GM18861 (cell line): ENCODE results near the gene DCC.

ENCODE experiments used
- ATAC-seq: cut with Tn5 transposase; IDR thresholded peaks from one replicate; pipeline ENCODE4 v1.9.1; 2021; ENCODE audit not compliant: unreplicated experiment

Gene DCC

DNA sequence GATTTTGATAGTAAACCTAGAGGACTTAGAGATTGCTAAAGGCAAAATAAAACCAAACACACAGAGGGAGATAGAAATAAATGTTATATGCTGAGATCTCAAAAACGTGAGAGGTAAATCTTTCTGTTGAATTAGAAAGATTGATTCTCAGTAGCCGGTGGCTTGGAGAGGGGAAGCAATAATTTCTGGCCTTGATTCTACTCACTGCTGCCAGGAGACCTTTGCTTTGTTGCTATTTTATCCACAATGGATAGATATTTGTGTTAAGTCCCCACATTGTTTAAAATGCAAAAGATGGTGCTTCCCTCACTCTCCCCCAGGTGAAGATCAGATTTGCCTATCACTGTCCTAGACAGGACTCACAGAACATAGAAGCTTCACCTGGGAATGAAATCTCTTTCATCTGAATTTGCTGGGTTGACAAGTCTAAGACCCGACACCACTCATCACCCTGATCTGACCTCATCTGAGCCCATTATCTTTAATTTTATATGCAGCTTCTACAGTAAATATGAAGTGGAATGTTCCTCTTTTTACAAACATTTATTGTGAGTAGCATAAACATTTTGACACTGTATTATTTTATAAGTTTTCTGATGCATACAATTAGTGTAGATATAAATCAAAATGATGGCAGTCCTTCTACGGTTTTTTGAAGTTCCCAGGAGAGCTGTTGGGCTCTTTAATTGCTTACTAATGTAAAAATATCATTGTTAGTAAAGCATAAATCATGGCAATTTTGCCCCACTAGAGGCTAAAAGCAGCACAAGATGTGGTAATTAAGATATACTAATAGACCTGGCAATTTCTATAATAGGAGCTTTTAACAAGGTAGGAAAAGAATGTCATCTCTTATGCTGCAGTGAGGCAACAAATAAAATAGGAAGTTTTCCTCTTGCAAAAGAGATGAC is 149.7 kb downstream of the DCC start:
- no peak for ATAC-seq

DNA sequence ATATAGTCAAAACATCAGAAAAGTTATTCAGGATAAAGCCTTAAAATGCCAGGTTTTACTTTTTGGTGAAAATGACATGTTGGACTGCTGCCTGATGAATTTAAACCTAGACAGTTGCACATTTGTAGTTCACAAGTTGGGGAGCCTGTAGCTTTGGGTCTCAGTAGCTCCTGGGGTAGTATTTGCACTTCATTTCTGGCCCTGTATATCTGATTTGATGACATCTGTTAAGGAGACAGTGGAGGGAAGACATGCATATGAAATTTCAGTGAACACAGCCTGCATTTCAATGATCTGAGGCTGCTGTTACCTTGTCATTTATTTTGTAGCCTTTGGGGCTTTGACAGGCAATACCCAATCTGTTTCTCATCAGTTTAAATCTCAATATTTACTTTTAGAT is 156.4 kb downstream of the DCC start:
- no peak for ATAC-seq

DNA sequence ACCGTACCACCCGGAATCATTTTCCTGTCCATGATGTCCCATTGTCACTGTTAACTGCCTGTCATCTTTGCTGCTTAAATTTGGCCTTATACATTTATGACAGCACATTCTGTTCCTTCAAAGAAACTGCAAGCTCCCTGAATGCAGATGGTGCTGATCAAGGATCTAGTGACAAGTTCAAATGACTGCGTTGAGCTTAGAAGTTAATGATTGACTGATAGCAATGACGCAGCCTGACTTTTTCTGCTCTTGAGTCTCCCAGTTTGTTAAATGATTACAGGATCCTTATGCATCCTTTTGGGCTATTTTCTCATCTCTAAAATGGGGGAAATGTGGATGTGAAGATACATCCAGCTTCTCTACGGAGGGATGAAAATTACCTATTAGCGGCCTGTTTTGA is 159.0 kb downstream of the DCC start:
- ATAC-seq, result no peak

DNA sequence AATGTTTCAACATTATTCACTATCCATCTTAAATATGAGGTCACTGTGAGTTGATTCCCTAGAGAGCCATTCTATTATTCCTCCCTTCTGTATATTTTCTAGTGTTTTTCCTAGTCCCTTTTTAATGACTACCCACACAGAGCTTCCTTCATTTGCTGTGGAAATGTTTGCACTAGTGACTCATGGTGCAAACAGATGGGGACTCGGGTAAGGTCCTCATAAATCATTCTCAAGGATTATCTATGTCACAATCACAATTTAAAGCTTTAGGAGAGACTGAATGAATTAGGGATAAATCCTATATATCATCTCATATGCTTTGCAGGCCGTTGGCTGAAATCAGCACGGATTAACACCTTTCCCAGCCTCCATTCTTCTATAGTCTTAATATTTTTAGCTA is 159.6 kb downstream of the DCC start:
- ATAC-seq, result no peak

DNA sequence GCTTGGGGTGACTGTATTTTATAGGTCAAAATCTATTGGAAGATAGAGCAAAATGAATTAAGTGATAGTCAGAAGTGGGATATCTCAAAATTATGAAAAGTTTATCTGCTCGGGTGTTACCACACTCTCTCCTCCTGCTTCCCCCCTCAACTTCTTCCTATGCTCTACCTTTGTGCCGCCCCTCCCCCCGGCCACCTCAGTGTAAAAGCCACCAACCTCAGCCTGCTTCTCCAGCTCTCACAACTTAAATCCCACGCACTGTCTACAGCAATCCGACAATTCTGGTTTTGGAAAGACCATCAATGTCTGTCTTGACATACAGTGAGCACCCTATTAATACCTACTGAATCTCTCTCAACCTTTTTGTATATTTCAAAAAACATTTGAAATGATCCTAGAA is 164.6 kb downstream of the DCC start:
- no peak for ATAC-seq

DNA sequence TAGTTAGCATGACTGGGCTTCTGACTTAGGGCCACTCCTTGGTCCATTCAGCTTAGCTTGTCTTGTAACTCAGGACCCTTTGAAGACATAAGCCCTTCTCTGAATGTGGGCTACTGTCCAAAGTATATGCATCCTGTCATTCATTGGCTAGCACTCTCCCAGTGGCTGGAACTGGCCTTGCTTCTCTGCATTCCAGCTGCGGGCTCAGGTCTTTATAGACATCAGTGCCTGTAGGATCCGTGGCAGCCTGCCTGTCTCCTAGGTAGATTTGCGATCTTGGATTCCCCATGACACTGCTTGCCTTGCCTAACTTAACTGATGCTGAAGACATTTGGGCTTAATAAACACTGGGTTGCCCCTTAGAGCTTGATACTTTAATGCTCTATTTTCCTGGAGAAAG is 170.1 kb downstream of the DCC start:
- no peak for ATAC-seq

DNA sequence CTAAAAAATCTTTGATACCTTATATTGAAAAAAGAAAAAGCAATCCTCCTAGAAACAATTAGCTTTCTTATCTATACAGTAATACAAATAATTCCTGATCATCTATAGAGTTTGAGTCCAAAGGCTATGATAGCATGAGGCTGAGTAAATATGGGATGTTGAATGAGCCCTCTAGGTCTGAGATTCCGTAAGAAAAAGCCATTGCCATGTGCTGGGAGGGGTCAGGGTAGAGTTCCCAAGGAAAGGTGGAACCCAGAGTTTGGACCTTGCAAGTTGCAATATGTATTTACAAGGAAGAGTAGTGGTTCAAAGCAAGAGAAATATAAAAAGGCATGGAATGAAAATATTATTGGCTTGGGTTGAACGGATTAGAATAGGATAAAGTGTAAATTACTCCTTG is 178.1 kb downstream of the DCC start:
- no peak for ATAC-seq

DNA sequence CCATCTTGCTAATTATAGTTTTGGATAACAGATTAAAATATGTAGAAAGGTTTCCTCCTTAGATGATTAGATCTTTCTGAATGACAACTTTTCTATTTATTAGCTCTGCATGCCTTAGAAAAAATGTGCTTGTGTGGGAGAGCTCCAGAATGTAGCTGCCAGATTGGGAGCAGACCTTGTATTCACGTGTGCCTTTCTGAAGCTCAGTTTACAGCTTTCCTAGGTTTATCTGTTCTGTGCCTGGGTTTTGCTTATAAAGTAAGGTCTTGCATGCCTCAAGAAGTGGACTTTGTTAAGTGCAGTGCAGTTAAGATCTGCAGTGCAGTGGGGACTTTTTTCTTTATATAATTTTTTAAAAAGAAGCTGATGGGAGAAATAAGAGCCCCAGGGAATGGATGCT is 179.0 kb downstream of the DCC start:
- no peak for ATAC-seq

DNA sequence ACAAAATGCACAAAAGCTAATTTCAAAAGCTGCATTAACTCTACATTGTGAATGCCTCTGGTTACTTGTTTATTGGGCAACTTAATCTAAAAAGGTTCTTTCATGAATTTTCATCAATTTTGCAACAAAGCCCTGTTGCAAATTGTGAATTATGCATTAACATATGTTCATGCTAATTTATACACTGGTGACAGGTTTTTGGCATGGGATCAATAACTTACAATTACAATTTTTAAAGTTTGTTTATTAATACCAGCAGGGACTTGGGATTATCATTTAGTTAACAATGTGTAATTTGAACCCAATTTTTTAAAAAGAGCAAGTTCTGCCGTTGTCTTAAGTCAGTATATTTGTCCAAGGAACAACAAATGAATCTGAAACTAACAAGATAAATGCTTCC is 183.6 kb downstream of the DCC start:
- ATAC-seq, result no peak

DNA sequence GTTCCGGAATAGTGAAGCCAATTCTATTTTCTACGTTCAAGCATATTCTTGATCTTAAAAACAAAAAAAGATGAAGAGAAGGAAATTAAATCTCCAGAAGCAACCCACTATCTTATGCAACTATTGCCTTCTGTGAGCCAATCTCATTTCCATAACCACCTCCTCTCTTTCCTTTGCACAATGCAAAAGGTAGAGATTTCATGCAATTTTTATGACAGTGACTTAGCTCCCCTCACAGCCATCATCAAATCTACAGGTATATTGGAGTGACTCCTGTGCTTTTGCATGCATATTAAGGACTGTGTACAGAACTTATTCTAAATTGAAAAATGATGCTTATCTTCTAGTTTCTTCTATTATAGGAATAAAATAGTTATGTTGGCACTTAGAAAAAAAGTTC is 191.8 kb downstream of the DCC start:
- ATAC-seq, result no peak

DNA sequence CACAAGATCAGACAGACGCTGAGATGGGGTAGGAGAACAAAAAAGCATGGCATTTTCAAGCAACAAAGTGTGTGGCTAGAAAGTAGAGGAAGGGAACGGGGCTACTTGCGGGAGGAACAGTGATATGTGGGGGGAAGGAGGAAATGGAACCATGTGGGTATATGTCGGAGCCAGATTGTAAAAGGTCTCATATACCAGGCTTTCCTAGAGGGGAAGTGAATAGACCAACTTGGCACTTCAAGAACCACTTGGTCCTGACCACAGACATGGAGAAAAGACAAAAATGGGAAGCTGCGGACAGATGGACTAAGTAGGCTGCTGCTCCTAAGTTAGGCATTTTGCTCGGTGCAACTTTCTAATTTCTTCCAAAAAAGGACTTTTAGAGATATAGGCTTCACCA is 196.0 kb downstream of the DCC start:
- no peak for ATAC-seq

DNA sequence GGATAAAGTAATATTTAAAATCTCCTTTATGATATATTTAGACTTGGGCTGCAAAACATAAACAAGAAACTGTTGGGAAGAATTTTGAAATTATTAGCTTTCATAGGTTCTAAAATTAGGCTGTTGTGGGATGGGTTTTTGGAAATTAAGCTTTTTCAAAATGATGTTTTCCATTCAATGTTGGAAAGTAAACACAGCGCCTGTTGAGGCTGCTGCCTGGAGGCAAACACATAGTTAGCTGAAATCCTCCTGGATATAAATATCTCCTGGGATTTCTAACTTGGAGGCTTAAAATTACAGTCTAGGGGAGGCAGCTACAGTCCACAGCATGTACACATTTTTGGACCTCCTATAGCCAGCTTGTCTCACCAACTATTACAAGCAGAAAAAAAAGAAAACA is 197.3 kb downstream of the DCC start:
- no peak for ATAC-seq

DNA sequence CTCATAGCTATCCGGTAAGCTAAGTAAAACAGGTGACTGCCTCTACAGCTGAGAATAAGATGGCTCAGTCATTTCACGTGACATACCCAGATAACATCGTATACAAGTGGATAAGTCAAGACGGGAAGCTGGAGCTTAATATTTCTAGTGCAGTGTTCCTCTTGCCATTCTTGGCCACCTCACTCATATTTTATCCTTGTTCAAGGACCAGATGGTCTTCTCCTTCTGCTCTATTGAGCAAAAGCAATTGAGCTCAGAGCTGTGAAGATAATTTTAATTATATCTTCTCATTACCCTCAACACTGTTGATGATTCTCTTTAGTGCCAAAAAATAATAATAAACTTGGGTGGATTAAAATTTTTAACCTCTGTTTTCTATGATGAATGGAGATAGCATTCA is 201.1 kb downstream of the DCC start:
- no peak for ATAC-seq

DNA sequence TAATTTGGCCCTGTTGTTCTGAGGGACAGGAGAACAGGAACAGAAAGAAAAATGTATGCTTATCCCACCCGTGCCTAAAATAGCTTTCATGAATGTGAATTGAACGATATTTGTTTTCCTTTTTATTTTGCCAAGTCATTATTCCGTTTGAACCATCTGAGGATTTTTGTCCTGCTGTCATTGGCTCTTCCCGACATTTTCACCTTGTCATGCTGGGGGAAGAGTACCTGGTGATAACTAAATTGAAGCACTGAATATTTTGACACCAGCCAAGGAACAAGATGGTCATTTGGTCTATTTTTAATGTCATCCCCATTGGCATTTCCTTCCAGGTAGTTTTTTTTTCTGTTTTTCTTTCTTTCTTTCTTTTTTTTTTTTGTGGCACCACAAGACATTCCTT is 204.1 kb downstream of the DCC start:
- ATAC-seq, result no peak

DNA sequence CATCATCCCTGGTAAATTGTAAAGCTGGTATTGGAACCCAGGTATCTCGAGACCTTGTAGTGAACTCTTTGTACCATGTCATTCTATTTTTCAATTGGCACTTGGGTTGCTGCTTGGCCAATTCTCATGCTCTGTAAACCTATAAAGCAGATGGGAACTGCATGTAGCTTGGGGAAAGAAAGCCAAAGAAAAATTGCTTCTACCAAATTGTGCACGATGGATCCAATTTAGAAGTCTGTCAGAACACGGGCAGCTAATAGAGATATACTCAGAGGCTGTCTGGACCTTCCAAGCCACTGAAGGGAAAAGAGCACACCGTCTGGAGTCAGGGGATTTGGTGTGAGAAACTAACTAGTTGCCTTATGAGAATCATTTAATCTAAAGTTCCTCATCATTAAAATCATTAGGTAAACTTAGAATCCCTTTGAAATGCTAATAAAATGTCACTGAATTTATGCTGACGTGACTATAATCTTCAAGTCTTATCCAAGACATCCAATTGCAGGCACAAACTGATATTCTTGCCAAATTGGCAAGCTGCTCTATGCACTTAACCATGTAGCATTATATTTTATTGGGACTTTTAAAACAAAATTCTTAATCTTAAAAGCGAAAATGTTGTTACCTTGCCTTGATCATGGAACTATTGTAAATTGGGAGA is 206.8 kb downstream of the DCC start:
- ATAC-seq, result no peak

DNA sequence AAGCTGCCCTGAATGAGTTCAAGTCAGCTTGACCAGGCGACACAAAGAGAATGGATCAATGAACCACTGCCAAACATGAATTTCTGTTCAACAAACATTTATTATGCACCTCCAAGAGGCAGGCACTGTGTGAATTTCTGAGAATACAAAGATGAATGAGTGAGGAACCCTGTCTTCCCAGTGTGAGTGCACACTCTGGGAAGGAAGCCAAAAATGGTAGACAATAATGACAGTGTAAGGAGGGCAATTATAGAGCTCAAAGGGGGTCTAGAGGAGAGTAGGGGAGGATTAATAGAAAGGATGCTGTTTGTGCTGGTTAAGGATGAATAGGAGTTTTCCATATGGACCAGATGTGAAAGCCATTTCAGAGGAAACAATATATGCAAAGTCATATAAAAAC is 213.4 kb downstream of the DCC start:
- no peak for ATAC-seq

DNA sequence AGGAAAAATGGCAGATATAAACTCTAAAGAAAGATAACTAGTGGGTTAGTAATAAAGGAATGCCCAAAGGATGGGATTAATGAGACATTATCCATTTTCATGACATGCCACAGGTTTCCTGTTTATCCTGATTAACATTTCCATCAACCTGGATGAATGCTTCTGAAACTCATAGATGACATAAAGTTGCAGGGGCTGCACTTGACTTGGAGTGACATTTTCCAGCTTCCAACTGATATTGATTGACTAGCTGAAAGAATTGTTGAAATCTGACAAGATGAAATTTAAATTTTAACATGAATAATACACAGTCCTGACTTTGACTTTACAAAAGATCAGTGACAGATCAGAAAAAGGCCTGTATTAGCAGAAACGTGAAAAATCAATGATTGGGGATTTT is 214.2 kb downstream of the DCC start:
- ATAC-seq, result no peak

DNA sequence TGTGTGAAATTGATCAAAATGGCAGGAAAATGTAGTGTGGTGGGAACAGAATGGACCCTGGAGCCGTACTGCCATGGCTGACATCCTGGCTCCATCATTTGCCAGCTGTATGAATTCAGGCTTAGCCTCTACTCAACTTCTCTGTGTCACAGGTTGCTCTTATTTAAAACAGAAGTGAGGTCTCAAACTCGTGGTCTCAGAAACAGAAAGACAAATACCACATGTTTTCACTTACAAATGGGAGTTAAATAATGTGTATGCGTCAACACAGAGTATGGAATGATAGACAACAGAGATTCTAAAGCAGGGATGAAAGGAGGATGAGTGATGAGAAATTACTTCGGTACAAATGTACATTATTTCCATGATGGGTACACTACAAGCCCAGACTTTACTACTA is 227.4 kb downstream of the DCC start:
- no peak for ATAC-seq

DNA sequence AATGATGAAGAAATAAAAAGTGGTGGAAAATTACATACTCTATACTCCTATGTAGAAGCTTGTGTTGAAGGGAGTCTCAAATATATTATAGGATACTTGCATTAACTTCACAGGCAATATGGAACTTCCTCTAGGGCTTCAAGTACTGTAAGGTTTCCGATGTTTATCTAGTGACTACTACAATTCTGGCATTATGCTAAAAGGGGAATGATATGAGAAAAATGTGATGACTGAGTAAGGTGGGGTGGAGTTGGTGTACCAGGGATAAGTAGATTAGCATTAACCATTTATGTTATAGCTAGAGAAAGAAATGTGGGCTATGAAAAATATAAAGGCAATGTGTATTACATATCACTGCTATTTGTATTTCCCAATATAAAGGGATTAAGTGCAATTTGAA is 229.5 kb downstream of the DCC start:
- ATAC-seq, result no peak

DNA sequence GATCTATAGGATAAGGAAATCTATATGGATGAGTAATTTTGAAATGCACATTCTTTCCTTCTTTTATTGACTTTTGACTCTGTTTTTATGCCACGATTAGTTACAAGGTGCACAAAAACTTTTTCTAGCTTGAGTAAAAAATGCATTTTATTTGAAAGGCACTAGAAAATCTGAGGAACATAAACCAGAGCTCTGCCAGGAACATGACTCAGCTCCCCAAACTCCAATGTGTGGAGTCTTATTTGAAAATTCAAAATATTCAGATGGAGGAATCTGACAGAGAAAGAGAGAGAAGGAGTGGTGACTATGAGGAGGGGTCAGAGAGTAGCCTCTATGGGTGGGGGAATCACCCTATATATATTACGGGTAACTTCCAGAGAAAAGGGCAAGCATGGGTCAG is 231.0 kb downstream of the DCC start:
- no peak for ATAC-seq

DNA sequence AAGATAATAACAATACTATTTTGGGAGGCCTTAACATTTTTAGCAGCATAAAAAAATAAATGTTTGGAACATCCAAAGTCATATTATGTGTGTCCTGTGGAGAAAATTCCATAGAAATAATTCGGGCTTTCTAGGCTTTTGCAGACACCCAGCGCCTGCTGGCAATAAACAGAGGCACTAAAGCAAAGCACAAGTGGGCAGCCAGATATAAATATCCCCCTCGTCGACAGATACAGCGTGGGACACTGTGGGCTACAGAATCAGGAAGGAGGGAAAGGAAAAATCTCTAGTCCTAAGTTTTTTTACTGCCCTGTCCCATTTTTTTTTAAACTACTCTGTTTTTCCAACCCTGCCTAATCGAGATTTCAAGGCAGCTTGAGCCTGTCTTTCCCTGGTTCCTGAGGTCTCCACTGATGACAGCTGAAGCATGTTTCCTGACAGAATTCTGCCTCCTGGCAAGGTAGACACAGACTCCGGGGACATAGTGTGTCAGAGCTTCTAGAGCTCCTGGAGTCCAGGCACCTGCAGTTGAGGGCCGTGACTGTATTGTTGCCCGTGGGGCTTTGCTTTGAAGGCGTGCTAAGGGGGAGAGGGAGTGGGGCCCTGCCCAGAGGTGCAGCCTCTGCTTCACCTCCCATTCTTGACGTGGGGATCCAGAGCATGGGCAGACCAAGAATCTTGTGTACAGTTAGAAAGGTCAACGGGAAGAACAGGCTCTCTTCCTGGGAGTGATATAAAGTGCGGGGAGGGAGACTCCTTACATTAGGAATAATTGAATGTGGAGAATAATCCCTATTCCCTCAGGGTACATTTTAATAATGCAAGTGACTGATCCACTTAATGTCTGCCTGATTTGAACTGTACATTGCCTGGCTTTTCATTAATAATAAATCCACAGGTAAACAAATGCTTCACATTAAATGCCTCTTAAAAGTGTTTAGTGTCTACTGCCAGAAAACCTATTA is 232.3 kb downstream of the DCC start:
- ATAC-seq, result no peak

DNA sequence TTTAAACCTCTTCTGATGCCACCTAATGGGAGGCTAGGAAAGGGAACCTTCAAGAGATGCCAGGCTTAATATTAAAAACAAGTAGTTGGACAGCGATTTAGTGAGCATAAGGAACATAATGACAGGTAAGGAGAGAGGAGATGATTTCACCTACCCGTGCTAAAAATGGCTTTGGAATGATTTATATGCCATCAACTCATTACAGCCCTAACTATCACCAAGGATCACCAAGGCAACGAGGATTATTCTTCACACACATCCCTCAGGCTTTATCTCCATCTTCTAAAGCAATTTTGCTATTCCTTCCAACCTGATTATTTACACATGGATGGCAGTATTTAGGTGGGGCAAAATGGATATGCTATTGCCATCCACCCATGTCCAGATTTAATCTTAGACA is 237.8 kb downstream of the DCC start:
- no peak for ATAC-seq
